ENCODE measurements around the gene ZSCAN31. TPM values are rescaled to one million over a fixed set of nuclear protein-coding genes. Genes with fewer than 3 reads are reported as not detected.

ZSCAN31 gene
- total and polyA plus RNA-seq, 2 of the 8 experiments (the other 6 are each of a cell fraction or from before 2014, with no cell fraction given) = 1.9 to 7.0 TPM

GRCh38 chr6:28330041-28330440 is 5.9 kb downstream of the ZSCAN31 start:
- H4K8ac ChIP-seq (ENCODE audit: extremely low read depth, insufficient read depth, low read length) = no peak overlapping the region
- H3K4me1 ChIP-seq (replicated peaks in 1 of 4; ENCODE audit: control insufficient read depth in 3 of 4, insufficient read depth in 4 of 4, low read length in 3 of 4) = no peaks in the 10 kb centered on the region
- H3K56ac ChIP-seq (replicated peaks; ENCODE audit: insufficient read length, low read depth, low read length) = no peak overlapping the region
- no peak overlapping the region for H4K91ac ChIP-seq (replicated peaks; ENCODE audit: insufficient read length, low read length)
- no peak for TF ChIP-seq BCL11A (IDR thresholded peaks at IDR 0.05; ENCODE audit: low read depth in 2 of 2, low read length in 2 of 2)
- no peak for TF ChIP-seq TAF1 (IDR thresholded peaks at IDR 0.05; ENCODE audit: low read depth, low read length)
- TF ChIP-seq BRCA1 (IDR thresholded peaks at IDR 0.05; ENCODE audit: low read depth, low read length) = no peak
- TF ChIP-seq NRF1 (IDR thresholded peaks at IDR 0.05; ENCODE audit: low read depth, low read length) = no peak
- no peak for TF ChIP-seq PHF8 (conservative IDR thresholded peaks at IDR 0.05; ENCODE audit: low read depth, low read length)
- TF ChIP-seq EZH2 (IDR thresholded peaks at IDR 0.05; ENCODE audit: low read depth, low read length, severe bottlenecking) = no peak
- no peak for TF ChIP-seq CTCF (IDR thresholded peaks at IDR 0.05; ENCODE audit: control extremely low read depth in 1 of 3, insufficient read depth in 1 of 3, low read depth in 1 of 3, low read length in 3 of 3)
- TF ChIP-seq POLR2AphosphoS5 (IDR thresholded peaks at IDR 0.05; ENCODE audit: low read depth, low read length) = no peak
- TF ChIP-seq SAP30 (IDR thresholded peaks at IDR 0.05; ENCODE audit: insufficient read depth, insufficient replicate concordance, low read length) = no peak
- TF ChIP-seq NANOG (IDR thresholded peaks at IDR 0.05; ENCODE audit: insufficient read depth, low read depth, low read length, poor library complexity, severe bottlenecking) = no peak
- TF ChIP-seq SRF (IDR thresholded peaks at IDR 0.05; ENCODE audit: low read depth, low read length) = no peak
- peaks cover 7 to 30% (median 19%) of the 10 kb centered on the region in 4 experiments; a peak in 6 of 8 replicates for H3K36me3 ChIP-seq (ENCODE audit: control insufficient read depth in 2 of 4, insufficient read depth in 4 of 4, low read length in 3 of 4)
- no peak overlapping the region for H2AK5ac ChIP-seq (ENCODE audit: low read depth, low read length)
- H3K27me3 ChIP-seq (replicated peaks in 1 of 4; ENCODE audit: control insufficient read depth in 3 of 4, extremely low read depth in 1 of 4, insufficient read depth in 3 of 4, low read length in 3 of 4) = no peaks in the 10 kb centered on the region
- H3K18ac ChIP-seq (ENCODE audit: extremely low read depth, low read length) = no peak overlapping the region
- H3K4me3 ChIP-seq (ENCODE audit: extremely low read depth in 1 of 4, insufficient read depth in 2 of 4, low read depth in 3 of 4, low read length in 4 of 4) = no peak overlapping the region
- H2BK120ac ChIP-seq (replicated peaks; ENCODE audit: low read depth, low read length) = no peak overlapping the region
- H3K79me1 ChIP-seq (ENCODE audit: low read depth, low read length) = no peaks in the 10 kb centered on the region
- FAIRE-seq = no peak
- no peak overlapping the region for H3K23ac ChIP-seq (ENCODE audit: insufficient read length)
- no peak overlapping the region for H3K27ac ChIP-seq (ENCODE audit: low read depth, low read length)
- H3K9me3 ChIP-seq (ENCODE audit: insufficient read depth in 2 of 2, low read depth in 1 of 2, low read length in 1 of 2) = peaks cover 34 to 36% of the 10 kb centered on the region in 2 experiments
- peaks cover under 1% of the 10 kb centered on the region; the same call in 1 of the 2 replicates for H3K23me2 ChIP-seq (ENCODE audit: low read depth, low read length)
- POLR2A ChIA-PET (ENCODE audit: partially characterized antibody) = no interaction called here
- no peak overlapping the region for H3K14ac ChIP-seq (ENCODE audit: insufficient read length)
- no peak overlapping the region for H2BK20ac ChIP-seq (ENCODE audit: low read length)
- no peak overlapping the region for H3K9ac ChIP-seq (replicated peaks in 1 of 4; ENCODE audit: extremely low read depth in 1 of 4, low read depth in 3 of 4, low read length in 3 of 4)
- no peak overlapping the region for H2AFZ ChIP-seq (ENCODE audit: low read length)
- H3K79me2 ChIP-seq (ENCODE audit: control insufficient read depth in 1 of 2, insufficient read depth in 2 of 2, low read length in 2 of 2) = no peaks in the 10 kb centered on the region; a peak in 1 of 4 replicates
- no peak overlapping the region for H3K4me2 ChIP-seq (ENCODE audit: insufficient read depth in 1 of 2, low read depth in 2 of 2, low read length in 2 of 2)
- no peak overlapping the region for H3K4ac ChIP-seq (replicated peaks; ENCODE audit: insufficient read length, low read depth, low read length)
- no peaks in the 10 kb centered on the region for H4K20me1 ChIP-seq (replicated peaks in 1 of 2; ENCODE audit: control insufficient read depth in 1 of 2, insufficient read depth in 2 of 2, low read length in 2 of 2)
- WGBS, 2 experiments (ENCODE audit: extremely low coverage in 1 of 2, insufficient coverage in 1 of 2, insufficient read length in 1 of 2, insufficient replicate concordance in 2 of 2, low coverage in 1 of 2, low lambda C conversion rate in 2 of 2, missing lambda C conversion rate in 1 of 2) = 86% methylated on average over 1 of the region's 1 CpG; no CpG with 5 or more reads in 1 of the 2 experiments
- H2BK15ac ChIP-seq (ENCODE audit: low read length) = no peak overlapping the region
- DNase-seq (ENCODE audit: low read depth in 1 of 2, low spot score in 2 of 2) = no peak
- no peak overlapping the region for H4K5ac ChIP-seq (ENCODE audit: insufficient read length, low read depth, low read length)
- H2BK5ac ChIP-seq (ENCODE audit: low read depth, low read length) = no peak overlapping the region
- CTCF ChIA-PET (ENCODE audit: partially characterized antibody) = no interaction called here
- H2BK12ac ChIP-seq (ENCODE audit: low read depth, low read length) = no peak overlapping the region

Data from H1 (cell line).